ENCODE data around the gene DMD. TPM values are rescaled to one million over a fixed set of nuclear protein-coding genes. Genes with fewer than 3 reads are reported as not detected.

The DMD gene
- total RNA-seq, 2 experiments from 2014 or later, result 0.20 to 0.47 TPM

DNA sequence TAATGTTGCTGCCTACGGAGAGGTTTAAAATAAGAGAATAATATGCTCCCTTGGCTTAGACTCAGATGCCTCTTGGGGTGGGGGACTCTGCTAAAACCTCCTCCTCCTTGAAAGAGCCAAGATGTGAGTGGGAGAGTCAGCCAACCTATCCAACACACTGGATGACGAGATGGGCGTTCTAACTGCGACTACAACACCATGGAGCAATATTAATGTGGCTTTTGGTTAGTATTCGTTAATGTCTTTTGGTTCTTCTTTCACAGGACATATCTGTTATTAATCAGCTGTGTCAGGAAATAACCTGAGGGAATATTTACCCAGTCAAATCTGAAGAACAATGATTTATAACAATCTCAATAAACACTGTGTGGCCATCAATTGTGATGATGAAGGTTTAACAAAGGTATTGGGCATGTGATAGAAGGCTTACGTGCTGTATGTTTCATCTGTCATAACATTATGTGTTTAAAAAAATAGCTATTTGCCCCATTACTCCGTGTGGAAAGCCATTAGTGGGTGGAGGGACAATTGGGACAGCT, 1996.0 kb downstream of the DMD start:
- no peak overlapping the region for H3K27ac ChIP-seq (ENCODE audit: low read depth in 1 of 2, low read length in 2 of 2)
- H3K36me3 ChIP-seq (ENCODE audit: insufficient read depth, low read length), result no peaks in the 10 kb centered on the region
- intact Hi-C loops (cut with DNase I, micrococcal nuclease), result no loop called here
- CTCF ChIA-PET, result no interaction called here
- ATAC-seq (ENCODE audit: poor library complexity) (no peak), DNase-seq (no peak)
- no peaks in the 10 kb centered on the region for H3K4me1 ChIP-seq (ENCODE audit: insufficient read depth, low read length)
- no peak overlapping the region for H3K4me3 ChIP-seq (ENCODE audit: low read length)
- Mint-ChIP-seq H3K4me3 (no peak overlapping the region), H3K9me3 (no peaks in the 10 kb centered on the region), H3K4me1 (ENCODE audit: low read depth) (no peaks in the 10 kb centered on the region), H3K27me3 (no peaks in the 10 kb centered on the region), H3K27ac (no peak overlapping the region), H3K36me3 (ENCODE audit: low read depth) (no peaks in the 10 kb centered on the region)
- TF ChIP-seq, protein P1, sequence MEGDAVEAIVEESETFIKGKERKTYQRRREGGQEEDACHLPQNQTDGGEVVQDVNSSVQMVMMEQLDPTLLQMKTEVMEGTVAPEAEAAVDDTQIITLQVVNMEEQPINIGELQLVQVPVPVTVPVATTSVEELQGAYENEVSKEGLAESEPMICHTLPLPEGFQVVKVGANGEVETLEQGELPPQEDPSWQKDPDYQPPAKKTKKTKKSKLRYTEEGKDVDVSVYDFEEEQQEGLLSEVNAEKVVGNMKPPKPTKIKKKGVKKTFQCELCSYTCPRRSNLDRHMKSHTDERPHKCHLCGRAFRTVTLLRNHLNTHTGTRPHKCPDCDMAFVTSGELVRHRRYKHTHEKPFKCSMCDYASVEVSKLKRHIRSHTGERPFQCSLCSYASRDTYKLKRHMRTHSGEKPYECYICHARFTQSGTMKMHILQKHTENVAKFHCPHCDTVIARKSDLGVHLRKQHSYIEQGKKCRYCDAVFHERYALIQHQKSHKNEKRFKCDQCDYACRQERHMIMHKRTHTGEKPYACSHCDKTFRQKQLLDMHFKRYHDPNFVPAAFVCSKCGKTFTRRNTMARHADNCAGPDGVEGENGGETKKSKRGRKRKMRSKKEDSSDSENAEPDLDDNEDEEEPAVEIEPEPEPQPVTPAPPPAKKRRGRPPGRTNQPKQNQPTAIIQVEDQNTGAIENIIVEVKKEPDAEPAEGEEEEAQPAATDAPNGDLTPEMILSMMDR (IDR thresholded peaks at IDR 0.05), result no peak
- POLR2A ChIA-PET, result no interaction called here
- no peaks in the 10 kb centered on the region for H3K9me3 ChIP-seq (ENCODE audit: control insufficient read depth in 1 of 2, insufficient read depth in 1 of 2, low read length in 2 of 2)
- H3K27me3 ChIP-seq (ENCODE audit: control insufficient read depth in 1 of 2, insufficient read depth in 2 of 2, low read length in 2 of 2), result no peaks in the 10 kb centered on the region

DNA sequence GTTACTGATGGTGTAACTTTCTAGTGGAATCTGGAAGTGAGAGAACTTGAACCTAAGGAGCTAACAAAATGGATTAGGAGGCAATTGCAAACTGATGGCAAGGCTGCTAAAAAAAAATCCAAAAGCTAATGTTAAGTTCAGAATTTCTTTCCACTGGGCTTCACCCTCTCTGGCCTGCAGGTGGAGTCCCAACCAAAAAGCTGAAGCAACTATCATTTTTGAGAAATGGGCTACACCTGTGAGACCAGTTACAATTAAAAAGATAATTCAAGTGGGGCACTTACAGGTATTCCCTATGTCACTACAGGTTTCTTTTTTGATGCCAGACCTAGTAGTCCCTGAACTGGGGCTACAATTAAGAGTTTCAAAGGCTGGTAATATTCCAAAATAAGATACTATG, 1997.4 kb downstream of the DMD start:
- H3K27me3 Mint-ChIP-seq, result no peaks in the 10 kb centered on the region
- H3K4me3 Mint-ChIP-seq, result no peak overlapping the region
- H3K9me3 ChIP-seq (ENCODE audit: control insufficient read depth in 1 of 2, insufficient read depth in 1 of 2, low read length in 2 of 2), result no peaks in the 10 kb centered on the region
- H3K36me3 ChIP-seq (ENCODE audit: insufficient read depth, low read length), result no peaks in the 10 kb centered on the region
- H3K27ac Mint-ChIP-seq, result no peak overlapping the region
- POLR2A ChIA-PET, result no interaction called here
- H3K4me1 Mint-ChIP-seq (ENCODE audit: low read depth), result no peaks in the 10 kb centered on the region
- intact Hi-C loops (cut with DNase I, micrococcal nuclease), result no loop called here
- H3K27ac ChIP-seq (ENCODE audit: low read depth in 1 of 2, low read length in 2 of 2), result no peak overlapping the region
- TF ChIP-seq, protein P1 (IDR thresholded peaks at IDR 0.05), result no peak
- ATAC-seq (ENCODE audit: poor library complexity), result no peak
- no peaks in the 10 kb centered on the region for H3K9me3 Mint-ChIP-seq
- H3K36me3 Mint-ChIP-seq (ENCODE audit: low read depth), result no peaks in the 10 kb centered on the region
- DNase-seq, result no peak
- H3K4me1 ChIP-seq (ENCODE audit: insufficient read depth, low read length), result no peaks in the 10 kb centered on the region
- no peaks in the 10 kb centered on the region for H3K27me3 ChIP-seq (ENCODE audit: control insufficient read depth in 1 of 2, insufficient read depth in 2 of 2, low read length in 2 of 2)
- H3K4me3 ChIP-seq (ENCODE audit: low read length), result no peak overlapping the region
- CTCF ChIA-PET, result interaction anchor here (1.3 kb wide), 1 partner anchor 10 kb away, joined by 3 read pairs; no protein-coding TSS in a partner anchor

DNA sequence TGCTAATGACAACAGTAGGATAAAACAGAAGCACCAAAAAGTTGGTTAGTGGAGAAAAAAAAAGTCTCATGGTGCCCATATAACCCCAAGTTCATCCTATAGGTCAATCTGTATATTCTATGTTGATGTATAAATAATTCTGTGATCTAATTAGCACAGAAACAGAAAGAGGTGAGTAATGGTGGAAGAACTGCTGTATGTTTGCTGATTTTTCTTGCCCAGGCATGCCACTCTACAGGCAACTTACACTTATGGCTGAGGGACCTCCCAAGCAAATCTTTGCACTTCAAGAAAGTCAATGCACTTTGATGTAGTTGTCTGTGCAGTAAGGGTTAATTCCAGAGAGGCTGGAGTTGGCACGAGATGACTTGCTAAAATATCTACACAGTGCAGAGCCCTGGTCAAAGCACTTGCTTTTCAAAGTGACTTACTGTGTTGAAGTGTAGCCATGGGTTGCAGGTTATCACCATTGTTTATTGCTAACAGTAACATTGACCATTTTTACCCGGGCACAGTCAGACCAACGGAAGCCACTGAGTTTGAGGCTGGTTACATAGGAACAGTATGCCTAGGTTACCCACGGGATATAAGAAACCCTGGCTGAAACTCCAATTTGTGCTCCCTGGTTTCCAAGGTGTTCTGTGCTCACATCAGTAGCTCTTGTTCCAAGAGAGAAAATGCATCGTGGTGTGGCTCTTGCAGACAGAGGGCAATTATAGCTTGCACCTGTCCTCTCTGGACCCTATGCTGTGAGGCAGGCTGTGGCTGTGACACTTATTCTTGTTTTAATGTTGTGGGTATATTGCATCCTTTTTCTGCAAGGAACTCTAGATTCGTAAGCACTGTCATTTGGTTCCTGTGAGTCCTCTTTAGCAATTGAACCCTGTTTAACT, 1998.2 kb downstream of the DMD start:
- no peak overlapping the region for H3K4me3 Mint-ChIP-seq
- no peaks in the 10 kb centered on the region for H3K27me3 Mint-ChIP-seq
- H3K27me3 ChIP-seq (ENCODE audit: control insufficient read depth in 1 of 2, insufficient read depth in 2 of 2, low read length in 2 of 2), result no peaks in the 10 kb centered on the region
- no peak for DNase-seq
- H3K4me1 Mint-ChIP-seq (ENCODE audit: low read depth), result no peaks in the 10 kb centered on the region
- H3K27ac Mint-ChIP-seq, result no peak overlapping the region
- H3K9me3 Mint-ChIP-seq, result no peaks in the 10 kb centered on the region
- H3K9me3 ChIP-seq (ENCODE audit: control insufficient read depth in 1 of 2, insufficient read depth in 1 of 2, low read length in 2 of 2), result no peaks in the 10 kb centered on the region
- no peaks in the 10 kb centered on the region for H3K36me3 Mint-ChIP-seq (ENCODE audit: low read depth)
- intact Hi-C loops (cut with DNase I, micrococcal nuclease), result no loop called here
- TF ChIP-seq, protein P1 (IDR thresholded peaks at IDR 0.05), result no peak
- no peaks in the 10 kb centered on the region for H3K4me1 ChIP-seq (ENCODE audit: insufficient read depth, low read length)
- CTCF ChIA-PET, result interaction anchor here (1.3 kb wide), 1 partner anchor 9 kb away, joined by 3 read pairs; no protein-coding TSS in a partner anchor
- no peaks in the 10 kb centered on the region for H3K36me3 ChIP-seq (ENCODE audit: insufficient read depth, low read length)
- no peak for ATAC-seq (ENCODE audit: poor library complexity)
- no peak overlapping the region for H3K4me3 ChIP-seq (ENCODE audit: low read length)
- POLR2A ChIA-PET, result no interaction called here
- H3K27ac ChIP-seq (ENCODE audit: low read depth in 1 of 2, low read length in 2 of 2), result no peak overlapping the region

Measured in CD4-positive, alpha-beta T cell (primary cell).